A549 (cell line): ENCODE results near the gene PIH1D1.

Experiments used
- CHD4 ChIP-seq: fragments of 200-600 bp; sonication (generic); IDR thresholded peaks from 2 replicates; pipeline ENCODE4 v1.6.1; 2016; ENCODE audit warnings: antibody characterized with exemption, mild to moderate bottlenecking, borderline replicate concordance
- EP300 ChIP-seq, 2 experiments: fragments of >200 bp; sonication (Bioruptor Twin); formaldehyde crosslinking; IDR thresholded peaks; 2 replicates in 1 of 2; 3 replicates in 1 of 2; pipeline ENCODE4 v1.6.1; 2016 to 2017
- HDAC2 ChIP-seq: fragments of 200-600 bp; sonication (generic); IDR thresholded peaks from 2 replicates; pipeline ENCODE4 v1.6.1; 2016
- HOXA7 ChIP-seq: fragments of 250-450 bp; sonication (Bioruptor Pico); IDR thresholded peaks from 2 replicates; pipeline ENCODE4 v1.5.0; 2020; ENCODE audit warnings: mild to moderate bottlenecking, moderate library complexity
- MAFK ChIP-seq: fragments of 450-650 bp; IDR thresholded peaks from 2 replicates; pipeline ENCODE4 v1.6.1; 2014; ENCODE audit not compliant: partially characterized antibody
- MYC ChIP-seq: IDR thresholded peaks from 2 replicates; pipeline ENCODE4 v1.6.1; 2012; ENCODE audit warnings: mild to moderate bottlenecking, inconsistent platforms, low read length, improper control_type of control experiment, borderline replicate concordance
- RFX5 ChIP-seq: fragments of 450-650 bp; IDR thresholded peaks from 2 replicates; pipeline ENCODE4 v1.7.1; 2014; ENCODE audit warnings: antibody characterized with exemption, mild to moderate bottlenecking, moderate library complexity
- SREBF2 ChIP-seq: fragments of 450-650 bp; IDR thresholded peaks from 2 replicates; pipeline ENCODE4 v1.6.1; 2014; ENCODE audit warnings: mild to moderate bottlenecking, moderate library complexity
- ZFP36 ChIP-seq: fragments of 450-650 bp; IDR thresholded peaks from 2 replicates; pipeline ENCODE4 v1.6.1; 2014; ENCODE audit warnings: borderline replicate concordance; ENCODE audit not compliant: partially characterized antibody
- TF ChIP-seq, protein P1 (sequence below): fragments of >200 bp; sonication (Bioruptor Twin); formaldehyde crosslinking; IDR thresholded peaks from 3 replicates; pipeline ENCODE4 v1.5.1; 2016
- TF ChIP-seq, protein P2 (sequence below): fragments of 450-650 bp; IDR thresholded peaks from 2 replicates; pipeline ENCODE4 v1.6.1; 2014; ENCODE audit warnings: antibody characterized with exemption

DNA sequence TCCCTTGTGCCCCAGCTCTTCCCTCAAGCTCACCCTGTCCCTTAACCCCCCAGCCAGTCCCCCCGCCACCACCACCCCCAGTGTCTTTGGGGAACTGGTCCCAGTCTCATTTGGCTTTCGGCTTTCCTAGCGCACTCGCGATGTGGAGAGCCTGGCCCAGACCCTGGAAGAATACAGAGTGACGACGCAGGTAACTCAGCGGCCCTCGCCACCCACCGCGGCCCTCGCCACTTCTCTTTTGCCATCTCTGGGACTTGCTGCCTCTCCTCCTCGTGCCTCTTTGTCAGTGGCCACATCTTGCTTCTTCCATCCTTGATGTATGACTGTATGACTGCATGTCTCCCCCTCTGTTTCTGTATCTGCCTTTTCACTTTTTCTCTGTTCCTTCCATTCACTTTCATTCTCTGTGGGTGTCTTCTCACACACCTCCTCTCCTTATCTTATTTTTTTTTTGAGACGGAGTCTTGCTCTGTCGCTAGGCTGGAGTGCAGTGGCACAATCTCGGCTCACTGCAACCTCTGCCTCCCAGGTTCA is 44.1 kb downstream of the PIH1D1 start:
- TF ChIP-seq, protein P1, sequence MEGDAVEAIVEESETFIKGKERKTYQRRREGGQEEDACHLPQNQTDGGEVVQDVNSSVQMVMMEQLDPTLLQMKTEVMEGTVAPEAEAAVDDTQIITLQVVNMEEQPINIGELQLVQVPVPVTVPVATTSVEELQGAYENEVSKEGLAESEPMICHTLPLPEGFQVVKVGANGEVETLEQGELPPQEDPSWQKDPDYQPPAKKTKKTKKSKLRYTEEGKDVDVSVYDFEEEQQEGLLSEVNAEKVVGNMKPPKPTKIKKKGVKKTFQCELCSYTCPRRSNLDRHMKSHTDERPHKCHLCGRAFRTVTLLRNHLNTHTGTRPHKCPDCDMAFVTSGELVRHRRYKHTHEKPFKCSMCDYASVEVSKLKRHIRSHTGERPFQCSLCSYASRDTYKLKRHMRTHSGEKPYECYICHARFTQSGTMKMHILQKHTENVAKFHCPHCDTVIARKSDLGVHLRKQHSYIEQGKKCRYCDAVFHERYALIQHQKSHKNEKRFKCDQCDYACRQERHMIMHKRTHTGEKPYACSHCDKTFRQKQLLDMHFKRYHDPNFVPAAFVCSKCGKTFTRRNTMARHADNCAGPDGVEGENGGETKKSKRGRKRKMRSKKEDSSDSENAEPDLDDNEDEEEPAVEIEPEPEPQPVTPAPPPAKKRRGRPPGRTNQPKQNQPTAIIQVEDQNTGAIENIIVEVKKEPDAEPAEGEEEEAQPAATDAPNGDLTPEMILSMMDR, result no peak
- no peak for TF ChIP-seq MAFK
- TF ChIP-seq SREBF2, result no peak
- TF ChIP-seq CHD4, result no peak
- no peak for TF ChIP-seq EP300 (IDR thresholded peaks at IDR 0.05)
- no peak for TF ChIP-seq ZFP36
- no peak for TF ChIP-seq MYC
- no peak for TF ChIP-seq HDAC2
- TF ChIP-seq, protein P2, sequence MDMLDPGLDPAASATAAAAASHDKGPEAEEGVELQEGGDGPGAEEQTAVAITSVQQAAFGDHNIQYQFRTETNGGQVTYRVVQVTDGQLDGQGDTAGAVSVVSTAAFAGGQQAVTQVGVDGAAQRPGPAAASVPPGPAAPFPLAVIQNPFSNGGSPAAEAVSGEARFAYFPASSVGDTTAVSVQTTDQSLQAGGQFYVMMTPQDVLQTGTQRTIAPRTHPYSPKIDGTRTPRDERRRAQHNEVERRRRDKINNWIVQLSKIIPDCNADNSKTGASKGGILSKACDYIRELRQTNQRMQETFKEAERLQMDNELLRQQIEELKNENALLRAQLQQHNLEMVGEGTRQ, result no peak
- no peak for TF ChIP-seq HOXA7 (CRISPR knock-in tag)
- no peak for TF ChIP-seq RFX5
